ENCODE measurements around the gene PLXNA3.

The PLXNA3 gene

DNA sequence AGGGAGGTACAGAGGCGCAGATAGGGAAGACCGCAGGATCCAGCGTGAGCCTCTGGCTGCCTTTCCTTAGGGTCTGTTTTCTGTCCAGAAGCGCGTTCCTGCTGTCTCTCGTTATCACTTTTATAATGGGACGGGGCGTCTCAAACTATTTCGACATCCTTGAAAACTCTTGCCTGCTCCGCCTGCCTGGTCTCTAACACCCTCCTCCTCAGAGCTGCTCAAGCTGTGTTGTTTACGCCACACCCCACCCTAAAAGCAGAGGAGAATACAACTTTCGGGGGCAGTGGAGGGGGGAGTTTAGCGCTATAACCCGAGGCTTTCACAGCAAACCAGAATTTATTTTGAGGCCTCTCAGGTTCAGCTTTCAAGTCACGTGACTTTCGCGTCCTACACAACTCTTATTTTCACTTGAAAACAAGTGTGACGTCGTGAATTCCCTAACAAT, 58.6 kb downstream of the PLXNA3 start:
- peak overlapping the region; percentile 71 for H3K4me3 ChIP-seq (ENCODE audit: low read depth, low read length)
- TF ChIP-seq, protein P1, sequence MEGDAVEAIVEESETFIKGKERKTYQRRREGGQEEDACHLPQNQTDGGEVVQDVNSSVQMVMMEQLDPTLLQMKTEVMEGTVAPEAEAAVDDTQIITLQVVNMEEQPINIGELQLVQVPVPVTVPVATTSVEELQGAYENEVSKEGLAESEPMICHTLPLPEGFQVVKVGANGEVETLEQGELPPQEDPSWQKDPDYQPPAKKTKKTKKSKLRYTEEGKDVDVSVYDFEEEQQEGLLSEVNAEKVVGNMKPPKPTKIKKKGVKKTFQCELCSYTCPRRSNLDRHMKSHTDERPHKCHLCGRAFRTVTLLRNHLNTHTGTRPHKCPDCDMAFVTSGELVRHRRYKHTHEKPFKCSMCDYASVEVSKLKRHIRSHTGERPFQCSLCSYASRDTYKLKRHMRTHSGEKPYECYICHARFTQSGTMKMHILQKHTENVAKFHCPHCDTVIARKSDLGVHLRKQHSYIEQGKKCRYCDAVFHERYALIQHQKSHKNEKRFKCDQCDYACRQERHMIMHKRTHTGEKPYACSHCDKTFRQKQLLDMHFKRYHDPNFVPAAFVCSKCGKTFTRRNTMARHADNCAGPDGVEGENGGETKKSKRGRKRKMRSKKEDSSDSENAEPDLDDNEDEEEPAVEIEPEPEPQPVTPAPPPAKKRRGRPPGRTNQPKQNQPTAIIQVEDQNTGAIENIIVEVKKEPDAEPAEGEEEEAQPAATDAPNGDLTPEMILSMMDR (IDR thresholded peaks at IDR 0.05; ENCODE audit: low read depth, low read length): no peak
- TF ChIP-seq POLR2A (IDR thresholded peaks at IDR 0.05; ENCODE audit: extremely low read depth, insufficient read length): no peak
- TF ChIP-seq MYC (IDR thresholded peaks at IDR 0.05; ENCODE audit: low read depth, low read length): no peak
- TF ChIP-seq, protein P2, sequence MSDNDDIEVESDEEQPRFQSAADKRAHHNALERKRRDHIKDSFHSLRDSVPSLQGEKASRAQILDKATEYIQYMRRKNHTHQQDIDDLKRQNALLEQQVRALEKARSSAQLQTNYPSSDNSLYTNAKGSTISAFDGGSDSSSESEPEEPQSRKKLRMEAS (IDR thresholded peaks at IDR 0.05; ENCODE audit: low read depth, low read length): no peak
- DNase-seq (ENCODE audit: low read depth): peak; percentile 68

DNA sequence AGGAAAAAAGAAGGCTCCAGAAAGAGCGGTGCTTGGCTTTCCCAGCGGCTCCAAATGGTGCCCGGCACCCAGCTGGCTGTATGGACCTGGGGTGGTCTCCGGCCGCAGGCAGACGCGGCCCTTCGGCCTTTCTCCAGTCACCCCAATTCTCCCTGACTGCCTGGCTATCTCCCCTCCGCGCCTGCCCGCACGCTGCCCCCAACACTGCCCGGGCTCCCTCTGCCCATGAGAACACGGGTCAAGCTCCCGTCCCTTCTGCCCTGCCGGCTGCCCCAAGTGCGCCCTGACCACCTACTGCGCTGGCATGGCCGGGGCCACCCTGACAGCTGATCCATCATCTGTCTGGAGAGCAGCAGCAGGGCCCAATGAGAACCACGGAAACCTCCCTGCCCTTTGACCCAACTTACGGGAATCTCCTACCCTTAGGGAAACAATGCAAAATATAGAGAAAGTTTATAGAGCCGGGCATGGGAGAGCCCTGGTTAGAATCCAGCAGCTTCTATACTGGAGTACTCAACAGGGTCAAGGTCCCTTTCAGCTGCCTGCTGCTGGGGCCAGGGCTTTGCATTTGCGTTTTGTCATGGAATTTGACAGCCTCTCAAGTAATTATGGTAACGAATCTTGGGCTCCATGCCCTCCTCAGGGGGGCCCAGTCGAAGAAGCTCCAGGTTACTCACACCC, 59.2 kb downstream of the PLXNA3 start:
- H3K4me3 ChIP-seq (ENCODE audit: low read depth, low read length): peak overlapping the region; percentile 71
- DNase-seq (ENCODE audit: low read depth): no peak
- TF ChIP-seq, protein P1 (IDR thresholded peaks at IDR 0.05; ENCODE audit: low read depth, low read length): no peak
- TF ChIP-seq, protein P2 (IDR thresholded peaks at IDR 0.05; ENCODE audit: low read depth, low read length): no peak
- TF ChIP-seq POLR2A (IDR thresholded peaks at IDR 0.05; ENCODE audit: extremely low read depth, insufficient read length) (no peak), MYC (IDR thresholded peaks at IDR 0.05; ENCODE audit: low read depth, low read length) (no peak)

DNA sequence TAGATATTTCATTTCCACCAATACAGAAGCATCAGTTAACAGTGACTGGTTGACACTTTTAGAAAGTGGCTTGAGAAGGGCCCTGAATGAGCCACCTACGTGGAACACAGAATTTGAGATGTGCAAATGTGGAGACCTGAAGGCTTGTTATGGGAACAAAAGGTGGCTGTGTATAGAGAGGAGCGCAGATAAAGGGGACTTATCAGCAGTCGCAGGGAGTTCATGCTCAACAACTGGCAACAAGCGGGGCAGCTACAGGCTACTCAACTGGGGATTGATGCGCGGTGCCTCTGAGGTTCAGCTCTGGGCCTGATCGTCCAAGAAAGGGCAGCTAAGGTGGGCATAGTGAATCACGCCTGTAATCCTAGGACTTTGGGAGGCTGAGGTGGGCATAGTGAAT, 61.3 kb downstream of the PLXNA3 start:
- no peak for DNase-seq (ENCODE audit: low read depth)
- TF ChIP-seq, protein P1 (IDR thresholded peaks at IDR 0.05; ENCODE audit: low read depth, low read length): no peak
- no peak for TF ChIP-seq MYC (IDR thresholded peaks at IDR 0.05; ENCODE audit: low read depth, low read length)
- no peak for TF ChIP-seq POLR2A (IDR thresholded peaks at IDR 0.05; ENCODE audit: extremely low read depth, insufficient read length)
- TF ChIP-seq, protein P2 (IDR thresholded peaks at IDR 0.05; ENCODE audit: low read depth, low read length): no peak
- H3K4me3 ChIP-seq (ENCODE audit: low read depth, low read length): no peak overlapping the region

DNA sequence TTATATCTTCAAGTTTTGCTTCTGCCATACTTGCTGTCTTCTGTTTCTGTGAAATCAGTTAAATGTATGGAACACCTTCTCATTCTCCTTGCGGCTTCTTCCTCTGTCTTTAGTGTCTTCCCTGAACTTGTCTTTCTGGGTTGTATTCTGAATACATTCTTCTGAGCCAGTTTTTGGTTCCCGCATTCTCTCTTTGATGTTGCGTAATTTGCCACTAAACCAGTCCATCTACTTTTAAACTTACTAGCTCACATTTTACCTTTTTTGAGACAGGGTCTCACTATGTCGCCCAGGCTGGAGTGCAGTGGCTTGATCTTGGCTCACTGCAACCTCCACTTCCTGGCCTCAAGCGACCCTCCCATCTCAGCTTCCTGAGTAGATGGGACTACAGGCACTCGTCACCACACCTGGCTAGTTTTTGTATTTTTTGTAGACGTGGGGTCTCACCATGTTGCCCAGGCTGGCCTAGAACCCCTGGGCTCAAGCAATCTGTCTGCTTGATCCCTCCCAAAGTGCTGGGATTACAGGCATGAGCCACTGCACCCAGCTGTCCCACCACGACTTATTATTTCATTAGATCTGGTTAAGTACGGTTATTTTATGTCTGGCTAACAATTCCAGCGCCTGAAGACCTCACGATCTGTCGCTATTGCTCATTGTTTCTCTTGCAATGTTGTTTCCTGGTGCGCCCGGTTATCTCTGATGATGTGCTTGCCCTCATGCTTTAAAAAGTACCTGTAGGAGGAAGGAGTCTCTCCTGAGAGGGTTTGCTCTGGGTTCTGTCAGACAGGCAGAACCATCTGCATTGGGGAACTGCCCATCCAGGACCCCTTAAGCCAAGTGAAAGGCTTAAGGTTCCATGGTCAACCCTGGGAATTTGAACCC, 67.8 kb downstream of the PLXNA3 start:
- no peak overlapping the region for H3K4me3 ChIP-seq (ENCODE audit: low read depth, low read length)
- TF ChIP-seq, protein P1 (IDR thresholded peaks at IDR 0.05; ENCODE audit: low read depth, low read length): no peak
- TF ChIP-seq MYC (IDR thresholded peaks at IDR 0.05; ENCODE audit: low read depth, low read length) (no peak), POLR2A (IDR thresholded peaks at IDR 0.05; ENCODE audit: extremely low read depth, insufficient read length) (no peak)
- TF ChIP-seq, protein P2 (IDR thresholded peaks at IDR 0.05; ENCODE audit: low read depth, low read length): no peak
- no peak for DNase-seq (ENCODE audit: low read depth)

DNA sequence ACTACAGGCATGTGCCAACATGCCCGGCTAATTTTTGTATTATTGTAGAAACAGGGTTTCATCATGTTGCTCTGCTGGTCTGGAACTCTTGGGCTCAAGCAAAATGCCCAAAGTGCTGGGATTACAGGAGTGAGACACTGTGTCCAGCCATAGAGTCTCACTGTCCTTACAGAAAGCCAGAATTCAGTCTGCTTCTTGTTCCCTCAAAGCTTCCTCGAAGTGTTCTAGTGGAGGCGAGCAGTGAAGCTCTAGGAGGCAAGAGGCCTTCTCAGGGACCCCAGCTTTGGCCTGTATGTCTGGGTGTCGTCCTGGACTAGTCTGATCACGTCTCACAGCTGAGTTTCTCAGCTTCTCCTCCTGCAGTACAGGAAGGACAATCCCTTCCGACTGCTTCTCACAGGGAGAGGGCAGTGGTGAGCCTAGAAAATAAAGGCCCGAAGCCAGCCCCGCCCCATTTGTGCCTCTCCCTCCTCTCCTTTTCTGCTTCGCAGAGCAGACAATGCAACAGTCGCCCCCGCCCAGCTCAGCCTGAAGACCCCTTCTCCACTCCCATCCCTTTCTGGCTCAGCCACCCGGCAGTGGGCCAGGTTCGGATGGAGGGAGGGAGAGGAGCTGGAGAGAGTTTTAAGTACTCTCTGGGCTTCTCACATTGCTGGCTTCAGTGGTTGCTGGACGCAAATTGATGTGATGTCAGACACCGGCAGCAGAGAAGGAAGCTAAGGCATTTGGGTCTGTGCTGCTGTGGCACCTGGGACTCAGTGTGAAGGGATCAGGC, 69.0 kb downstream of the PLXNA3 start:
- DNase-seq (ENCODE audit: low read depth): peak; percentile 77
- TF ChIP-seq POLR2A (IDR thresholded peaks at IDR 0.05; ENCODE audit: extremely low read depth, insufficient read length): peak; percentile 16
- TF ChIP-seq, protein P2 (IDR thresholded peaks at IDR 0.05; ENCODE audit: low read depth, low read length): no peak
- TF ChIP-seq, protein P1 (IDR thresholded peaks at IDR 0.05; ENCODE audit: low read depth, low read length): peak; percentile 53
- H3K4me3 ChIP-seq (ENCODE audit: low read depth, low read length): no peak overlapping the region

Measured in NB4 (cell line).